Activated naive CD4-positive, alpha-beta T cell treated with anti-CD3 and anti-CD28 coated beads, Interleukin-2, amount 50 U/mL, for 16 hours (primary cell): ENCODE measurements around the gene LENG1.

Experiments
- DNase-seq: peaks from one replicate; pipeline ENCODE4 v3.0.0-alpha.2; 2020

Gene LENG1

GRCh38 chr19:54162241-54162805 lies 2.8 kb upstream of the LENG1 start:
- peak; percentile 86 for DNase-seq

GRCh38 chr19:54160854-54161253 lies 1.3 kb upstream of the LENG1 start:
- no peak for DNase-seq

- DNase-seq, result no peak
Observed at GRCh38 chr19:54160182-54160811, 776 bp upstream of the LENG1 start.

- DNase-seq, result peak; percentile 51
Observed at GRCh38 chr19:54158812-54159351, 639 bp downstream of the LENG1 start.

GRCh38 chr19:54156953-54157352 lies 2.6 kb downstream of the LENG1 start:
- DNase-seq, result no peak

GRCh38 chr19:54156490-54156889 lies 3.0 kb downstream of the LENG1 start:
- DNase-seq, result no peak

- DNase-seq, result no peak
Observed at GRCh38 chr19:54155694-54156093, 3.8 kb downstream of the LENG1 start.

GRCh38 chr19:54154603-54155345 lies 4.7 kb downstream of the LENG1 start:
- DNase-seq, result peak; percentile 30

- DNase-seq, result no peak
Observed at GRCh38 chr19:54153731-54154326, 5.7 kb downstream of the LENG1 start.

GRCh38 chr19:54152878-54153524 lies 6.5 kb downstream of the LENG1 start:
- DNase-seq, result no peak

- no peak for DNase-seq
Observed at GRCh38 chr19:54152267-54152666, 7.3 kb downstream of the LENG1 start.

GRCh38 chr19:54151362-54152035 lies 8.0 kb downstream of the LENG1 start:
- DNase-seq, result no peak

- DNase-seq, result no peak
Observed at GRCh38 chr19:54149021-54149812, 10.3 kb downstream of the LENG1 start.

- DNase-seq, result no peak
Observed at GRCh38 chr19:54148158-54148557, 11.4 kb downstream of the LENG1 start.

GRCh38 chr19:54147676-54148075 lies 11.8 kb downstream of the LENG1 start:
- no peak for DNase-seq

GRCh38 chr19:54145541-54146158 lies 13.9 kb downstream of the LENG1 start:
- DNase-seq, result no peak

GRCh38 chr19:54142166-54142780 lies 17.2 kb downstream of the LENG1 start:
- no peak for DNase-seq

- no peak for DNase-seq
Observed at GRCh38 chr19:54141356-54141755, 18.2 kb downstream of the LENG1 start.

GRCh38 chr19:54138489-54139256 lies 20.8 kb downstream of the LENG1 start:
- peak; percentile 29 for DNase-seq
